Gastroesophageal sphincter (tissue), 4 donors: ENCODE results near the gene PRF1. TPM values are rescaled to one million over a fixed set of nuclear protein-coding genes. Genes with fewer than 3 reads are reported as not detected.

Experiments
- ATAC-seq: fragments of 150-250 bp; one replicate; pipeline ENCODE4 v1.9.1; 2016; ENCODE audit warnings: mild to moderate bottlenecking, moderate library complexity
- H3K27ac ChIP-seq, 4 donors: fragments of 200-600 bp; sonication (generic) in 3 of 4; 1 replicate in 3 of 4; 2 replicates in 1 of 4; pipeline ENCODE4 v1.5.1; 2016 to 2019
- H3K27me3 ChIP-seq: fragments of 200-600 bp; sonication (generic); one replicate; pipeline ENCODE4 v1.5.1; 2019
- H3K36me3 ChIP-seq, 2 donors: fragments of 200-600 bp; sonication (generic); one replicate each; pipeline ENCODE4 v1.5.1; 2019; ENCODE audit warnings: control low read depth in 1 of 2
- H3K4me1 ChIP-seq, 3 donors: fragments of 200-600 bp; sonication (generic); 1 replicate in 2 of 3; 2 replicates in 1 of 3; pipeline ENCODE4 v1.5.1; 2016 to 2019; ENCODE audit warnings: control low read depth in 2 of 3
- H3K4me3 ChIP-seq, 2 donors: fragments of 200-600 bp; sonication (generic); one replicate each; pipeline ENCODE4 v1.5.1; 2019; ENCODE audit warnings: mild to moderate bottlenecking in 1 of 2, moderate library complexity in 1 of 2
- H3K9me3 ChIP-seq, 3 donors: fragments of 200-600 bp; sonication (generic); one replicate each; pipeline ENCODE4 v1.5.1; 2017 to 2019; ENCODE audit warnings: control low read depth in 2 of 3
- CTCF ChIP-seq, 4 experiments: fragments of 200-600 bp in 2 of 4; fragments of 450-650 bp in 2 of 4; sonication (generic) in 1 of 4; IDR thresholded peaks; one replicate each; pipeline ENCODE4 v1.5.1; 2017 to 2019; ENCODE audit warnings: antibody characterized with exemption in 4 of 4, mild to moderate bottlenecking in 2 of 4, moderate library complexity in 2 of 4
- EP300 ChIP-seq: sonication (generic); formaldehyde crosslinking; IDR thresholded peaks from one replicate; pipeline ENCODE4 v1.6.1; 2017; ENCODE audit warnings: antibody characterized with exemption, mild to moderate bottlenecking
- POLR2A ChIP-seq, 2 donors: fragments of 450-650 bp; IDR thresholded peaks; one replicate each; pipeline ENCODE4 v1.6.1; 2017; ENCODE audit warnings: antibody characterized with exemption in 2 of 2, mild to moderate bottlenecking in 2 of 2, moderate library complexity in 1 of 2
- POLR2AphosphoS5 ChIP-seq: sonication (generic); formaldehyde crosslinking; IDR thresholded peaks from one replicate; pipeline ENCODE4 v1.6.1; 2017; ENCODE audit warnings: antibody characterized with exemption
- WGBS, 2 donors: methylation state at CpG; one replicate each; pipeline ENCODE4 v1.1.5; 2018; ENCODE audit warnings: low coverage in 1 of 2; 5-methylcytosine and 5-hydroxymethylcytosine counted together
- total RNA-seq, 4 donors: library from RNA; depleted of rRNA; stranded (reverse); fragments of >200 nt; gene quantifications; one replicate each; pipeline ENCODE4 v1.1.0, GENCODE V29; 2016

PRF1 gene
- total RNA-seq, 4 donors from 2014 or later: 0.96 to 3.9 (median 2.0) TPM; not detected in 1

- Histone ChIP-seq H3K9me3 (peaks cover 0 to 28% (median 0%) of the 10 kb centered on the region in 3 donors), H3K36me3 (no peaks in the 10 kb centered on the region), H3K4me1 (no peaks in the 10 kb centered on the region), H3K4me3 (no peak overlapping the region), H3K27me3 (no peaks in the 10 kb centered on the region), H3K27ac (no peak overlapping the region)
- WGBS, 2 donors: 61 to 75% methylated on average over 1 of the region's 1 CpG
- ATAC-seq: no peak
- TF ChIP-seq EP300 (no peak), POLR2AphosphoS5 (no peak), POLR2A (IDR thresholded peaks at IDR 0.05) (no peak)
Observed at GRCh38 chr10:70629338-70629737, 26.8 kb upstream of the PRF1 start.

GRCh38 chr10:70626056-70626455 lies 23.5 kb upstream of the PRF1 start:
- no peak overlapping the region for H3K4me3 ChIP-seq
- H3K27ac ChIP-seq: no peak overlapping the region
- no peak for TF ChIP-seq CTCF (IDR thresholded peaks at IDR 0.05)
- TF ChIP-seq POLR2AphosphoS5: no peak
- TF ChIP-seq POLR2A (IDR thresholded peaks at IDR 0.05): no peak
- no peak for TF ChIP-seq EP300
- H3K9me3 ChIP-seq: peaks cover 0 to 28% (median 0%) of the 10 kb centered on the region in 3 donors
- no peaks in the 10 kb centered on the region for H3K36me3 ChIP-seq
- no peaks in the 10 kb centered on the region for H3K27me3 ChIP-seq
- H3K4me1 ChIP-seq: no peaks in the 10 kb centered on the region
- no peak for ATAC-seq

GRCh38 chr10:70622981-70623844 lies 20.7 kb upstream of the PRF1 start:
- no peak for TF ChIP-seq CTCF (IDR thresholded peaks at IDR 0.05)
- no peaks in the 10 kb centered on the region for H3K36me3 ChIP-seq
- ATAC-seq: peak; percentile 46
- H3K27ac ChIP-seq: no peak overlapping the region
- no peak overlapping the region for H3K4me3 ChIP-seq
- no CpG with 5 or more reads among the region's 3 CpGs for WGBS, 2 donors
- H3K27me3 ChIP-seq: peaks cover 6% of the 10 kb centered on the region
- H3K9me3 ChIP-seq: peaks cover 0 to 32% (median 0%) of the 10 kb centered on the region in 3 donors
- H3K4me1 ChIP-seq: no peaks in the 10 kb centered on the region

GRCh38 chr10:70622541-70622940 lies 20.0 kb upstream of the PRF1 start:
- Histone ChIP-seq H3K27ac (no peak overlapping the region), H3K9me3 (peaks cover 0 to 26% (median 0%) of the 10 kb centered on the region in 3 donors), H3K36me3 (no peaks in the 10 kb centered on the region), H3K4me1 (no peaks in the 10 kb centered on the region), H3K27me3 (peaks cover 6% of the 10 kb centered on the region), H3K4me3 (no peak overlapping the region)
- TF ChIP-seq POLR2AphosphoS5 (no peak), EP300 (no peak), CTCF (IDR thresholded peaks at IDR 0.05) (no peak), POLR2A (IDR thresholded peaks at IDR 0.05) (no peak)
- WGBS, 2 donors: no CpG with 5 or more reads among the region's 3 CpGs
- no peak for ATAC-seq

GRCh38 chr10:70621503-70622078 lies 19.1 kb upstream of the PRF1 start:
- TF ChIP-seq POLR2AphosphoS5: no peak
- no peak for TF ChIP-seq EP300
- no peak for TF ChIP-seq CTCF (IDR thresholded peaks at IDR 0.05)
- no peak for TF ChIP-seq POLR2A (IDR thresholded peaks at IDR 0.05)
- Histone ChIP-seq H3K4me1 (no peaks in the 10 kb centered on the region), H3K27ac (no peak overlapping the region), H3K27me3 (peaks cover 6% of the 10 kb centered on the region), H3K4me3 (no peak overlapping the region), H3K9me3 (peaks cover 0 to 18% (median 0%) of the 10 kb centered on the region in 3 donors), H3K36me3 (no peaks in the 10 kb centered on the region)
- 82 to 88% methylated on average over 1 to 4 of the region's 4 CpGs for WGBS, 2 donors
- no peak for ATAC-seq
